Measurements from ENCODE around the gene TRIM54.

- TF ChIP-seq CTCF (IDR thresholded peaks at IDR 0.05) (no peak), POLR2A (IDR thresholded peaks at IDR 0.05) (no peak)
Measured at GRCh38 chr2:27263287-27264252, 18.7 kb upstream of the TRIM54 start.

Measured in thyroid gland (tissue), 4 donors.